ENCODE results near the gene PRKCQ. TPM values are rescaled to one million over a fixed set of nuclear protein-coding genes. Genes with fewer than 3 reads are reported as not detected.

PRKCQ gene
- total and polyA plus RNA-seq, 2 of the 13 experiments (the other 11 are each of a cell fraction or from before 2014, with no cell fraction given), result 0.13 to 0.35 TPM

GRCh38 chr10:6580279-6581029 is 378 bp upstream of the PRKCQ start (continued):
- TF ChIP-seq LCORL (IDR thresholded peaks at IDR 0.05), result no peak
- TF ChIP-seq LCORL (CRISPR knock-in tag; IDR thresholded peaks at IDR 0.05), result no peak; the same call in 1 of the 2 replicates
- TF ChIP-seq REST (IDR thresholded peaks at IDR 0.05; ENCODE audit: borderline replicate concordance in 1 of 2, low read depth in 1 of 2, low read length in 2 of 2), result 0 out of 4 replicates have a peak, but pooled peaks of 1 of the 2 experiments have one; percentile 29
- peak; percentile 76; the same call in 1 of the 2 replicates for TF ChIP-seq ARNT2 (CRISPR knock-in tag; IDR thresholded peaks at IDR 0.05; ENCODE audit: low read depth)
- TF ChIP-seq RFX1 (IDR thresholded peaks at IDR 0.05), result no peak
- no peak for TF ChIP-seq ZNF33B (CRISPR knock-in tag; IDR thresholded peaks at IDR 0.05)
- TF ChIP-seq GMEB1 (CRISPR knock-in tag; IDR thresholded peaks at IDR 0.05; ENCODE audit: borderline replicate concordance), result peak; percentile 34; the same call in 1 of the 2 replicates
- TF ChIP-seq GABPA (IDR thresholded peaks at IDR 0.05; ENCODE audit: low read depth, low read length), result no peak
- no peak for TF ChIP-seq GABPA (CRISPR knock-in tag; IDR thresholded peaks at IDR 0.05; ENCODE audit: low read depth)
- no peak for TF ChIP-seq RXRB (CRISPR knock-in tag; IDR thresholded peaks at IDR 0.05; ENCODE audit: borderline replicate concordance)
- TF ChIP-seq NAIF1 (CRISPR knock-in tag; IDR thresholded peaks at IDR 0.05; ENCODE audit: borderline replicate concordance), result no peak
- no peak for TF ChIP-seq TSC22D2 (CRISPR knock-in tag; IDR thresholded peaks at IDR 0.05; ENCODE audit: borderline replicate concordance)
- no peak for TF ChIP-seq ISL2 (CRISPR knock-in tag; IDR thresholded peaks at IDR 0.05)
- TF ChIP-seq ZNF350 (CRISPR knock-in tag; IDR thresholded peaks at IDR 0.05; ENCODE audit: borderline replicate concordance, low read depth), result no peak
- TF ChIP-seq CERS6 (CRISPR knock-in tag; IDR thresholded peaks at IDR 0.05), result no peak
- peak; percentile 74; the same call in 1 of the 2 replicates for TF ChIP-seq SMAD1 (CRISPR knock-in tag; IDR thresholded peaks at IDR 0.05; ENCODE audit: borderline replicate concordance, low read depth)
- TF ChIP-seq SMAD3 (CRISPR knock-in tag; IDR thresholded peaks at IDR 0.05), result 0 out of 2 replicates have a peak, but pooled peaks have one; percentile 32
- no peak for TF ChIP-seq PPARG (CRISPR knock-in tag; conservative IDR thresholded peaks at IDR 0.05)
- peak; percentile 54; the same call in 1 of the 2 replicates for TF ChIP-seq RAD21 (CRISPR knock-in tag; IDR thresholded peaks at IDR 0.05)
- no peak for TF ChIP-seq HNRNPLL (IDR thresholded peaks at IDR 0.05; ENCODE audit: low read depth, low read length, poor library complexity, severe bottlenecking)
- TF ChIP-seq KAT8 (CRISPR knock-in tag; IDR thresholded peaks at IDR 0.05), result peak; percentile 44; the same call in 1 of the 2 replicates
- no peak for TF ChIP-seq ZNF235 (CRISPR knock-in tag; IDR thresholded peaks at IDR 0.05; ENCODE audit: borderline replicate concordance)
- no peak for TF ChIP-seq PLSCR1 (CRISPR knock-in tag; IDR thresholded peaks at IDR 0.05; ENCODE audit: borderline replicate concordance)
- TF ChIP-seq ZNF792 (CRISPR knock-in tag; IDR thresholded peaks at IDR 0.05), result 0 out of 2 replicates have a peak, but pooled peaks have one; percentile 29

All from HepG2 (cell line).